ENCODE measurements around the gene CEP128. TPM values are rescaled to one million over a fixed set of nuclear protein-coding genes. Genes with fewer than 3 reads are reported as not detected.

Gene CEP128
- total and polyA plus RNA-seq, 8 donors = 1.1 to 240 (median 2.6) TPM

GRCh38 chr14:80957613-80958012 is 16.1 kb upstream of the CEP128 start:
- intact Hi-C loops (cut with DNase I; ENCODE audit: low total_unique reads) = no loop called here
- no peaks in the 10 kb centered on the region for H3K36me3 ChIP-seq
- no peak overlapping the region for H3K4me3 ChIP-seq
- peak overlapping the region in 1 of 5 donors; percentile 57 for H3K27ac ChIP-seq
- no peak for TF ChIP-seq POLR2A (IDR thresholded peaks at IDR 0.05)
- no peak for TF ChIP-seq EP300 (IDR thresholded peaks at IDR 0.05)
- no peak for TF ChIP-seq POLR2AphosphoS5 (IDR thresholded peaks at IDR 0.05)
- TF ChIP-seq, protein P1, sequence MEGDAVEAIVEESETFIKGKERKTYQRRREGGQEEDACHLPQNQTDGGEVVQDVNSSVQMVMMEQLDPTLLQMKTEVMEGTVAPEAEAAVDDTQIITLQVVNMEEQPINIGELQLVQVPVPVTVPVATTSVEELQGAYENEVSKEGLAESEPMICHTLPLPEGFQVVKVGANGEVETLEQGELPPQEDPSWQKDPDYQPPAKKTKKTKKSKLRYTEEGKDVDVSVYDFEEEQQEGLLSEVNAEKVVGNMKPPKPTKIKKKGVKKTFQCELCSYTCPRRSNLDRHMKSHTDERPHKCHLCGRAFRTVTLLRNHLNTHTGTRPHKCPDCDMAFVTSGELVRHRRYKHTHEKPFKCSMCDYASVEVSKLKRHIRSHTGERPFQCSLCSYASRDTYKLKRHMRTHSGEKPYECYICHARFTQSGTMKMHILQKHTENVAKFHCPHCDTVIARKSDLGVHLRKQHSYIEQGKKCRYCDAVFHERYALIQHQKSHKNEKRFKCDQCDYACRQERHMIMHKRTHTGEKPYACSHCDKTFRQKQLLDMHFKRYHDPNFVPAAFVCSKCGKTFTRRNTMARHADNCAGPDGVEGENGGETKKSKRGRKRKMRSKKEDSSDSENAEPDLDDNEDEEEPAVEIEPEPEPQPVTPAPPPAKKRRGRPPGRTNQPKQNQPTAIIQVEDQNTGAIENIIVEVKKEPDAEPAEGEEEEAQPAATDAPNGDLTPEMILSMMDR (IDR thresholded peaks at IDR 0.05) = no peak
- WGBS, 5 donors = 76 to 84% (median 81%) methylated on average over 2 of the region's 2 CpGs
- no peak for DNase-seq
- no peaks in the 10 kb centered on the region for H3K9me3 ChIP-seq
- H3K27me3 ChIP-seq = peaks cover 0 to 20% (median 9%) of the 10 kb centered on the region in 3 donors
- H3K4me1 ChIP-seq = peaks cover 8 to 13% (median 10%) of the 10 kb centered on the region in 4 donors

DNA sequence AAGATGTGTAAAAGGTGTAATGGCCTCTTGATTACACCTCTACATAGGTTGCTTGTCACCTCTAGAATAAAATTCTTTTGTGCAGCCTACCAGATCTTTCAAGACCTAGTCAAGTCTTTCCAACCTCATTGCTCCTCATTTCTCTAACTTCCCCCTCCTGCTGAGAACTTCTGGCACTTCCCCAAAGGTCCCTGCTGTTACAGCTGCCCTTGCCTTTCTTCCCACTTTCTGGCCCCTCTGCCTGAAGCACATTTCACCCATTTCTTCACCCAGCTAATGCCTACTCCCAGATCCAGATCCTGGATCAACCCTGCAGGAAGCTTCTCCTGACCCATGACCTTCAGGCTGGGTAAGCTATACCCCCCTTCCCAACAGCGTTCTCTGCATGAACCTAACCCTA is 15.4 kb upstream of the CEP128 start:
- Histone ChIP-seq H3K27me3 (peaks cover 0 to 20% (median 9%) of the 10 kb centered on the region in 3 donors), H3K4me1 (peaks cover 8 to 13% (median 10%) of the 10 kb centered on the region in 4 donors), H3K4me3 (no peak overlapping the region), H3K27ac (no peak overlapping the region), H3K9me3 (no peaks in the 10 kb centered on the region), H3K36me3 (no peaks in the 10 kb centered on the region)
- intact Hi-C loops (cut with DNase I; ENCODE audit: low total_unique reads) = no loop called here
- 74 to 86% (median 77%) methylated on average over 1 of the region's 1 CpG for WGBS, 5 donors
- no peak for DNase-seq
- no peak for TF ChIP-seq POLR2AphosphoS5 (IDR thresholded peaks at IDR 0.05)
- TF ChIP-seq, protein P1 (IDR thresholded peaks at IDR 0.05) = no peak
- no peak for TF ChIP-seq EP300 (IDR thresholded peaks at IDR 0.05)
- TF ChIP-seq POLR2A (IDR thresholded peaks at IDR 0.05) = no peak

DNA sequence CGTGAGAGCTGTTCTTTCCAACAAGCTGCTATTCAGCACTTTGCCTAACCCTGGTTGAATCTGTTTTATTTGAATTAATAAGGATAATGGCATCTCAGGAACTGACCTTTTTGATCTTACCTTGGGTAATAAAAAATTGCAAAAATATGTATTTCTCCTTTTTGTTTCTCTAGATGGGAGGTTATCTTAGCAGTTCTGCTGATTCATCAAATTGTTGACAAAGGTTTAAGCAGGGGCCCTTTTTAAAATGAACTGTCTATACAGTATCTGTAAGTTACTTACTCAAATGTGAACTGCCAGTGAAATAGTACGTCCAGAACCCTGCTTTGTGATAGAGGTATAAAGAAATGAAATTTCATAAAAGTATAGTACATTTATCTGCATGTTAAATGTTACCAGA is 14.6 kb upstream of the CEP128 start:
- peaks cover 0 to 20% (median 9%) of the 10 kb centered on the region in 3 donors for H3K27me3 ChIP-seq
- intact Hi-C loops (cut with DNase I; ENCODE audit: low total_unique reads) = no loop called here

GRCh38 chr14:80955416-80955941 is 13.9 kb upstream of the CEP128 start, which contains the start of gene TSHR:
Gene TSHR, plus strand, starts transcription at chr14:80955621. Its CDS starts 60 bp downstream, at chr14:80955681.
- peak within 1 kb of the TSS; percentile 48 to 64 (median 50) for H3K4me3 ChIP-seq
- intact Hi-C loops (cut with DNase I; ENCODE audit: low total_unique reads) = loop anchor here (2.0 kb wide), 1 partner anchor 31 kb away; no protein-coding TSS in a partner anchor
- no peaks in the 10 kb centered on the region for H3K36me3 ChIP-seq
- 17 to 31% (median 20%) methylated on average over 19 to 21 of the region's 21 CpGs for WGBS, 5 donors
- H3K9me3 ChIP-seq = no peaks in the 10 kb centered on the region
- peaks cover 8 to 13% (median 10%) of the 10 kb centered on the region in 4 donors for H3K4me1 ChIP-seq
- H3K27me3 ChIP-seq = peaks cover 0 to 20% (median 9%) of the 10 kb centered on the region in 3 donors
- TF ChIP-seq POLR2AphosphoS5 (IDR thresholded peaks at IDR 0.05) (no peak), POLR2A (IDR thresholded peaks at IDR 0.05) (no peak), EP300 (IDR thresholded peaks at IDR 0.05) (no peak)
- TF ChIP-seq, protein P1 (IDR thresholded peaks at IDR 0.05) = no peak
- peak within 1 kb of the TSS in 1 of 5 donors; percentile 13 for H3K27ac ChIP-seq
- peak in 1 of 2 donors; percentile 28 for DNase-seq

More for the DNA sequence above, 14.6 kb upstream of the CEP128 start:
- no peak for DNase-seq
- no peak for TF ChIP-seq EP300 (IDR thresholded peaks at IDR 0.05)
- TF ChIP-seq, protein P1 (IDR thresholded peaks at IDR 0.05) = no peak
- TF ChIP-seq POLR2AphosphoS5 (IDR thresholded peaks at IDR 0.05) = no peak
- TF ChIP-seq POLR2A (IDR thresholded peaks at IDR 0.05) = no peak
- WGBS, 5 donors = 52 to 68% (median 66%) methylated on average over 2 of the region's 2 CpGs
- H3K36me3 ChIP-seq = no peaks in the 10 kb centered on the region
- H3K27ac ChIP-seq = no peak overlapping the region
- H3K4me3 ChIP-seq = no peak overlapping the region
- no peaks in the 10 kb centered on the region for H3K9me3 ChIP-seq
- peaks cover 8 to 13% (median 10%) of the 10 kb centered on the region in 4 donors for H3K4me1 ChIP-seq

All from stomach (tissue), 9 donors.